ENCODE data around the gene HSPB7.

DNA sequence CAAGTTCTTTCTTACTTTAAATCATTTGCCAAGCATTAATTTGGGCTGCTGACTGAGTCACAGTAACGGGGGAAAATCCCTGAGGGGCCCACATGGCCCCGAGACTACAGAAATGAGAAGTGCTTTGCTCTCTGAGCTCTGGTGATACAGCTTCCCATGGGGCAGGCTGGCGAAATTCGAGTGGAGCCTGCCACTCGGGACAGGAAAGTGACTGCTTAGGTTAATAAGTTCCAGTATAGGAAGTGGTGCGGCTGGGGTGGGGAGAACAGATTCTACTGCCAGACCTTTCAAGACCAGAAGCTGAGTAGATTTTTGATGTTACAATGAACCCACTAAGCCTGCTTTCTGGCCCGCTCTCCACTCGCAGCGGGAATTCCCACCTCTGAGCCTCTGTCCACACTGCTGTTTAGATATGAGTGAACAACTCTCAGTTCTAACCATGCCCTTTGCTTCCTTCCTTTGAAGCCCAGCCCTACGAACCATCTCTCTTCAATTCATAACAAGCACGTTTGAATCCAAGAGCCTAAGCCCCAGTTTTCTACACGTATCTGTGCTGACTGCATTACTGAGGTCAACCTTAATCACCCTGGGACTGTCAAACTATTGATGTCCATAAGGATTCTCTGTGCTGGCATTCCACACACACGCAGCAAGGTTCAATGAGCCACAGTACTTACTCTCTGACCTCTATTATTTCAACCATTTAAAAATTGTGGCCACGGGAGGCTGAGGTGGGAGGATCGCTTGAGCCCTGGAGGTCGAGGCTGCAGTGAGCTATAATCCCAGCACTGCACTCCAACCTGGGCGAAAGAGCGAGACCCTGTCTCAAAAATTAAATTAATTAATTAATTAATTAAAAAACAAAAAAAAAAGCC is 51.5 kb downstream of the HSPB7 start:
- TF ChIP-seq, protein P1, sequence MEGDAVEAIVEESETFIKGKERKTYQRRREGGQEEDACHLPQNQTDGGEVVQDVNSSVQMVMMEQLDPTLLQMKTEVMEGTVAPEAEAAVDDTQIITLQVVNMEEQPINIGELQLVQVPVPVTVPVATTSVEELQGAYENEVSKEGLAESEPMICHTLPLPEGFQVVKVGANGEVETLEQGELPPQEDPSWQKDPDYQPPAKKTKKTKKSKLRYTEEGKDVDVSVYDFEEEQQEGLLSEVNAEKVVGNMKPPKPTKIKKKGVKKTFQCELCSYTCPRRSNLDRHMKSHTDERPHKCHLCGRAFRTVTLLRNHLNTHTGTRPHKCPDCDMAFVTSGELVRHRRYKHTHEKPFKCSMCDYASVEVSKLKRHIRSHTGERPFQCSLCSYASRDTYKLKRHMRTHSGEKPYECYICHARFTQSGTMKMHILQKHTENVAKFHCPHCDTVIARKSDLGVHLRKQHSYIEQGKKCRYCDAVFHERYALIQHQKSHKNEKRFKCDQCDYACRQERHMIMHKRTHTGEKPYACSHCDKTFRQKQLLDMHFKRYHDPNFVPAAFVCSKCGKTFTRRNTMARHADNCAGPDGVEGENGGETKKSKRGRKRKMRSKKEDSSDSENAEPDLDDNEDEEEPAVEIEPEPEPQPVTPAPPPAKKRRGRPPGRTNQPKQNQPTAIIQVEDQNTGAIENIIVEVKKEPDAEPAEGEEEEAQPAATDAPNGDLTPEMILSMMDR (IDR thresholded peaks at IDR 0.05; ENCODE audit: low read depth, low read length), result no peak
- TF ChIP-seq EZH2phosphoT487 (IDR thresholded peaks at IDR 0.05; ENCODE audit: low read depth), result no peak

Measured in OCI-LY3 (cell line).